ENCODE measurements around the gene SLC25A34.

The SLC25A34 gene

GRCh38 chr1:15732686-15733081 lies 3.4 kb upstream of the SLC25A34 start:
- TF ChIP-seq, protein P1, sequence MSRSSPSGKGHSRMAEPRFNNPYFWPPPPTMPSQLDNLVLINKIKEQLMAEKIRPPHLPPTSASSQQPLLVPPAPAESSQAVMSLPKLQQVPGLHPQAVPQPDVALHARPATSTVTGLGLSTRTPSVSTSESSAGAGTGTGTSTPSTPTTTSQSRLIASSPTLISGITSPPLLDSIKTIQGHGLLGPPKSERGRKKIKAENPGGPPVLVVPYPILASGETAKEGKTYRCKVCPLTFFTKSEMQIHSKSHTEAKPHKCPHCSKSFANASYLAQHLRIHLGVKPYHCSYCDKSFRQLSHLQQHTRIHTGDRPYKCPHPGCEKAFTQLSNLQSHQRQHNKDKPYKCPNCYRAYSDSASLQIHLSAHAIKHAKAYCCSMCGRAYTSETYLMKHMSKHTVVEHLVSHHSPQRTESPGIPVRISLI (tag by site-specific recombination; IDR thresholded peaks at IDR 0.05): no peak
- TF ChIP-seq ZIC2 (tag by site-specific recombination; IDR thresholded peaks at IDR 0.05) (peak; percentile 89), GLIS2 (tag by site-specific recombination; IDR thresholded peaks at IDR 0.05) (0 out of 2 replicates have a peak, but pooled peaks have one; percentile 8)
- Histone ChIP-seq H3K9me3 (ENCODE audit: control insufficient read depth, insufficient read depth, low read depth, low read length) (no peaks in the 10 kb centered on the region), H3K27ac (ENCODE audit: extremely low read depth, low read depth, low read length) (no peak overlapping the region), H3K4me1 (ENCODE audit: control insufficient read depth, insufficient read depth, low read length) (no peaks in the 10 kb centered on the region), H3K4me3 (ENCODE audit: low read depth, low read length) (no peak overlapping the region), H3K36me3 (ENCODE audit: control insufficient read depth in 2 of 2, insufficient read depth in 1 of 2, low read length in 2 of 2) (peaks cover 0 to 76% of the 10 kb centered on the region in 2 experiments; a peak in 1 of 3 replicates)
- CTCF ChIA-PET: interaction anchor here (2.7 kb wide), 1 partner anchor 8 kb away, joined by 15 read pairs; no protein-coding TSS in a partner anchor
- POLR2A ChIA-PET: interaction anchor here (0.6 kb wide), 1 partner anchor 78 kb away, joined by 3 read pairs; no protein-coding TSS in a partner anchor

- no peak for TF ChIP-seq SETDB1 (IDR thresholded peaks at IDR 0.05; ENCODE audit: insufficient read length, low read length)
- TF ChIP-seq HOXC10 (CRISPR knock-in tag; IDR thresholded peaks at IDR 0.05): no peak
- TF ChIP-seq REPIN1 (tag by site-specific recombination; IDR thresholded peaks at IDR 0.05; ENCODE audit: low read depth): no peak
- TF ChIP-seq EGR2 (tag by site-specific recombination; IDR thresholded peaks at IDR 0.05; ENCODE audit: low read depth): no peak
- no peak for TF ChIP-seq ZNF354C (tag by site-specific recombination; IDR thresholded peaks at IDR 0.05; ENCODE audit: borderline replicate concordance, low read depth)
- no peak for TF ChIP-seq KLF10 (tag by site-specific recombination; IDR thresholded peaks at IDR 0.05)
- TF ChIP-seq ZNF624 (tag by site-specific recombination; IDR thresholded peaks at IDR 0.05): no peak
- TF ChIP-seq ZNF843 (tag by site-specific recombination; IDR thresholded peaks at IDR 0.05): no peak
- TF ChIP-seq ZNF623 (tag by site-specific recombination; IDR thresholded peaks at IDR 0.05): no peak
- TF ChIP-seq ZBTB6 (tag by site-specific recombination; IDR thresholded peaks at IDR 0.05): no peak
- TF ChIP-seq ZNF248 (tag by site-specific recombination; IDR thresholded peaks at IDR 0.05): no peak
- TF ChIP-seq ZNF398 (tag by site-specific recombination; IDR thresholded peaks at IDR 0.05): no peak
- TF ChIP-seq ZBTB7A (tag by site-specific recombination; IDR thresholded peaks at IDR 0.05; ENCODE audit: low read depth): no peak
- no peak for TF ChIP-seq ZNF211 (tag by site-specific recombination; IDR thresholded peaks at IDR 0.05; ENCODE audit: low read depth)
- TF ChIP-seq ZNF704 (tag by site-specific recombination; IDR thresholded peaks at IDR 0.05): no peak
- no peak for TF ChIP-seq ZNF660 (tag by site-specific recombination; IDR thresholded peaks at IDR 0.05)
- Histone ChIP-seq H3K4me3 (ENCODE audit: low read depth, low read length) (no peak overlapping the region), H3K4me1 (ENCODE audit: control insufficient read depth, insufficient read depth, low read length) (no peaks in the 10 kb centered on the region), H3K9me3 (ENCODE audit: control insufficient read depth, insufficient read depth, low read depth, low read length) (no peaks in the 10 kb centered on the region), H3K27ac (ENCODE audit: extremely low read depth, low read depth, low read length) (no peak overlapping the region), H3K36me3 (ENCODE audit: control insufficient read depth in 2 of 2, insufficient read depth in 1 of 2, low read length in 2 of 2) (peaks cover 0 to 70% of the 10 kb centered on the region in 2 experiments; a peak in 1 of 3 replicates)
- ChIA-PET POLR2A (interaction anchor here (0.6 kb wide), 1 partner anchor 79 kb away, joined by 3 read pairs; no protein-coding TSS in a partner anchor), CTCF (interaction anchor here (2.7 kb wide), 1 partner anchor 8 kb away, joined by 15 read pairs; no protein-coding TSS in a partner anchor)
Measured at GRCh38 chr1:15733218-15733725, 2.8 kb upstream of the SLC25A34 start.

Measured in HEK293 (cell line).